Uterus (tissue), 2 donors: Measurements from ENCODE around the gene LTF.
"Not testable (repeated sequence)": the region's sequence is repeated elsewhere in the genome, so short reads cannot be mapped to it uniquely, and the experiment has no call there.

Experiments
- CTCF ChIP-seq, 4 experiments: fragments of 200-600 bp in 2 of 4; fragments of 450-650 bp in 2 of 4; sonication (generic) in 2 of 4; IDR thresholded peaks; one replicate each; pipeline ENCODE4 v1.5.1; 2016 to 2019; ENCODE audit warnings: antibody characterized with exemption in 4 of 4, mild to moderate bottlenecking in 2 of 4, moderate library complexity in 1 of 4
- POLR2A ChIP-seq, 2 donors: fragments of 450-650 bp; IDR thresholded peaks; one replicate each; pipeline ENCODE4 v1.6.1; 2016; ENCODE audit warnings: antibody characterized with exemption in 2 of 2, mild to moderate bottlenecking in 1 of 2, moderate library complexity in 1 of 2

GRCh38 chr3:46426476-46426875 lies 38.2 kb downstream of the LTF start:
- TF ChIP-seq CTCF, POLR2A (IDR thresholded peaks at IDR 0.05): not testable (repeated sequence)
